ENCODE data around the gene DCHS1.

The DCHS1 gene

GRCh38 chr11:6608726-6609501 lies 46.7 kb downstream of the DCHS1 start:
- peaks cover 25% of the 10 kb centered on the region for H3K4me1 Mint-ChIP-seq
- no peaks in the 10 kb centered on the region for H3K27me3 Mint-ChIP-seq
- ATAC-seq (replicated peaks; ENCODE audit: extremely low read depth, poor library complexity, severe bottlenecking): no peak
- no peak overlapping the region for H3K27ac Mint-ChIP-seq (ENCODE audit: low read depth)
- DNase-seq (ENCODE audit: low spot score in 2 of 2): no peak
- no peak overlapping the region for H3K4me3 Mint-ChIP-seq
- H3K36me3 Mint-ChIP-seq (ENCODE audit: insufficient read depth): peaks cover 23% of the 10 kb centered on the region
- no peaks in the 10 kb centered on the region for H3K9me3 Mint-ChIP-seq

- H3K4me1 Mint-ChIP-seq: peaks cover 25% of the 10 kb centered on the region
- ATAC-seq (replicated peaks; ENCODE audit: extremely low read depth, poor library complexity, severe bottlenecking) (no peak), DNase-seq (ENCODE audit: low spot score in 2 of 2) (no peak)
- H3K27me3 Mint-ChIP-seq: no peaks in the 10 kb centered on the region
- no peak overlapping the region for H3K27ac Mint-ChIP-seq (ENCODE audit: low read depth)
- no peak overlapping the region for H3K4me3 Mint-ChIP-seq
- peaks cover 23% of the 10 kb centered on the region for H3K36me3 Mint-ChIP-seq (ENCODE audit: insufficient read depth)
- H3K9me3 Mint-ChIP-seq: no peaks in the 10 kb centered on the region
Observed at GRCh38 chr11:6608011-6608410, 47.6 kb downstream of the DCHS1 start.

- H3K9me3 Mint-ChIP-seq: no peaks in the 10 kb centered on the region
- peak overlapping the region; percentile 9 for H3K27ac Mint-ChIP-seq (ENCODE audit: low read depth)
- DNase-seq (ENCODE audit: low spot score in 2 of 2) (no peak), ATAC-seq (replicated peaks; ENCODE audit: extremely low read depth, poor library complexity, severe bottlenecking) (no peak)
- peaks cover 23% of the 10 kb centered on the region for H3K36me3 Mint-ChIP-seq (ENCODE audit: insufficient read depth)
- no peaks in the 10 kb centered on the region for H3K27me3 Mint-ChIP-seq
- H3K4me3 Mint-ChIP-seq: peak overlapping the region; percentile 5
- H3K4me1 Mint-ChIP-seq: peaks cover 25% of the 10 kb centered on the region
Observed at GRCh38 chr11:6607190-6607795, 48.3 kb downstream of the DCHS1 start.

- H3K9me3 Mint-ChIP-seq: no peaks in the 10 kb centered on the region
- peaks cover 25% of the 10 kb centered on the region for H3K4me1 Mint-ChIP-seq
- DNase-seq (ENCODE audit: low spot score in 2 of 2) (no peak), ATAC-seq (replicated peaks; ENCODE audit: extremely low read depth, poor library complexity, severe bottlenecking) (no peak)
- no peaks in the 10 kb centered on the region for H3K27me3 Mint-ChIP-seq
- H3K27ac Mint-ChIP-seq (ENCODE audit: low read depth): peak overlapping the region; percentile 82
- H3K36me3 Mint-ChIP-seq (ENCODE audit: insufficient read depth): peaks cover 23% of the 10 kb centered on the region
- H3K4me3 Mint-ChIP-seq: no peak overlapping the region
Observed at GRCh38 chr11:6606471-6607189, 49.0 kb downstream of the DCHS1 start.

- DNase-seq (ENCODE audit: low spot score in 2 of 2): no peak
- H3K27me3 Mint-ChIP-seq: no peaks in the 10 kb centered on the region
- H3K36me3 Mint-ChIP-seq (ENCODE audit: insufficient read depth): peaks cover 23% of the 10 kb centered on the region
- H3K4me3 Mint-ChIP-seq: no peak overlapping the region
- ATAC-seq (replicated peaks; ENCODE audit: extremely low read depth, poor library complexity, severe bottlenecking): no peak
- H3K9me3 Mint-ChIP-seq: no peaks in the 10 kb centered on the region
- H3K4me1 Mint-ChIP-seq: peaks cover 17% of the 10 kb centered on the region
- no peak overlapping the region for H3K27ac Mint-ChIP-seq (ENCODE audit: low read depth)
Observed at GRCh38 chr11:6604790-6605189, 50.8 kb downstream of the DCHS1 start.

- ATAC-seq (replicated peaks; ENCODE audit: extremely low read depth, poor library complexity, severe bottlenecking) (peak; percentile 80), DNase-seq (ENCODE audit: low spot score in 2 of 2) (peak; percentile 40 to 53)
- peaks cover 17% of the 10 kb centered on the region for H3K36me3 Mint-ChIP-seq (ENCODE audit: insufficient read depth)
- H3K27ac Mint-ChIP-seq (ENCODE audit: low read depth): no peak overlapping the region
- H3K4me1 Mint-ChIP-seq: peaks cover 22% of the 10 kb centered on the region
- H3K27me3 Mint-ChIP-seq: no peaks in the 10 kb centered on the region
- H3K9me3 Mint-ChIP-seq: no peaks in the 10 kb centered on the region
- no peak overlapping the region for H3K4me3 Mint-ChIP-seq
Observed at GRCh38 chr11:6604081-6604626, 51.5 kb downstream of the DCHS1 start.

GRCh38 chr11:6603287-6604080 lies 52.1 kb downstream of the DCHS1 start, which contains the start of the genes ILK and RRP8:
Gene ILK (plus strand): TSS chr11:6603774. CDS start chr11:6604272, 498 bp downstream.
Gene RRP8 (minus strand): TSS chr11:6603616. CDS start chr11:6603502, 114 bp downstream.
- H3K27me3 Mint-ChIP-seq: no peaks in the 10 kb centered on the region
- H3K4me3 Mint-ChIP-seq: no peak within 1 kb of the TSS
- H3K36me3 Mint-ChIP-seq (ENCODE audit: insufficient read depth): peaks cover 17% of the 10 kb centered on the region
- peaks cover 27% of the 10 kb centered on the region for H3K4me1 Mint-ChIP-seq
- H3K27ac Mint-ChIP-seq (ENCODE audit: low read depth): no peak within 1 kb of the TSS
- no peaks in the 10 kb centered on the region for H3K9me3 Mint-ChIP-seq
- peak; percentile 67 to 79 for DNase-seq (ENCODE audit: low spot score in 2 of 2)
- peak; percentile 81 for ATAC-seq (replicated peaks; ENCODE audit: extremely low read depth, poor library complexity, severe bottlenecking)

GRCh38 chr11:6602096-6602940 lies 53.3 kb downstream of the DCHS1 start:
- peaks cover 26% of the 10 kb centered on the region for H3K36me3 Mint-ChIP-seq (ENCODE audit: insufficient read depth)
- no peaks in the 10 kb centered on the region for H3K27me3 Mint-ChIP-seq
- H3K4me1 Mint-ChIP-seq: peaks cover 32% of the 10 kb centered on the region
- H3K4me3 Mint-ChIP-seq: no peak overlapping the region
- no peaks in the 10 kb centered on the region for H3K9me3 Mint-ChIP-seq
- no peak for ATAC-seq (replicated peaks; ENCODE audit: extremely low read depth, poor library complexity, severe bottlenecking)
- no peak overlapping the region for H3K27ac Mint-ChIP-seq (ENCODE audit: low read depth)
- DNase-seq (ENCODE audit: low spot score in 2 of 2): no peak

GRCh38 chr11:6601041-6601461 lies 54.6 kb downstream of the DCHS1 start:
- Mint-ChIP-seq H3K36me3 (ENCODE audit: insufficient read depth) (peaks cover 34% of the 10 kb centered on the region), H3K4me1 (peaks cover 26% of the 10 kb centered on the region), H3K27ac (ENCODE audit: low read depth) (no peak overlapping the region), H3K27me3 (no peaks in the 10 kb centered on the region), H3K9me3 (no peaks in the 10 kb centered on the region), H3K4me3 (no peak overlapping the region)
- DNase-seq (ENCODE audit: low spot score in 2 of 2) (no peak), ATAC-seq (replicated peaks; ENCODE audit: extremely low read depth, poor library complexity, severe bottlenecking) (no peak)

GRCh38 chr11:6599881-6600390 lies 55.7 kb downstream of the DCHS1 start:
- no peak overlapping the region for H3K27ac Mint-ChIP-seq (ENCODE audit: low read depth)
- no peak for ATAC-seq (replicated peaks; ENCODE audit: extremely low read depth, poor library complexity, severe bottlenecking)
- no peaks in the 10 kb centered on the region for H3K27me3 Mint-ChIP-seq
- DNase-seq (ENCODE audit: low spot score in 2 of 2): no peak
- peaks cover 37% of the 10 kb centered on the region for H3K36me3 Mint-ChIP-seq (ENCODE audit: insufficient read depth)
- no peak overlapping the region for H3K4me3 Mint-ChIP-seq
- peaks cover 26% of the 10 kb centered on the region for H3K4me1 Mint-ChIP-seq
- H3K9me3 Mint-ChIP-seq: no peaks in the 10 kb centered on the region

- no peaks in the 10 kb centered on the region for H3K9me3 Mint-ChIP-seq
- no peak overlapping the region for H3K27ac Mint-ChIP-seq (ENCODE audit: low read depth)
- H3K4me1 Mint-ChIP-seq: peaks cover 30% of the 10 kb centered on the region
- H3K4me3 Mint-ChIP-seq: no peak overlapping the region
- no peaks in the 10 kb centered on the region for H3K27me3 Mint-ChIP-seq
- no peak for DNase-seq (ENCODE audit: low spot score in 2 of 2)
- no peak for ATAC-seq (replicated peaks; ENCODE audit: extremely low read depth, poor library complexity, severe bottlenecking)
- H3K36me3 Mint-ChIP-seq (ENCODE audit: insufficient read depth): peaks cover 39% of the 10 kb centered on the region
Observed at GRCh38 chr11:6599449-6599848, 56.2 kb downstream of the DCHS1 start.

Data from central memory CD8-positive, alpha-beta T cell (primary cell).